Ascending aorta (tissue), 2 donors: ENCODE measurements around the gene POU2F1. TPM values are rescaled to one million over a fixed set of nuclear protein-coding genes. Genes with fewer than 3 reads are reported as not detected.

Source experiments
- DNase-seq, 2 donors: peaks; one replicate each; pipeline ENCODE4 v3.0.0-alpha.2; 2019; ENCODE audit warnings: low spot score in 2 of 2
- H3K27ac ChIP-seq, 2 donors: fragments of 200-600 bp; sonication (generic); one replicate each; pipeline ENCODE4 v1.5.1; 2016 to 2017; ENCODE audit warnings: mild to moderate bottlenecking in 1 of 2
- H3K27me3 ChIP-seq: fragments of 200-600 bp; sonication (generic); one replicate; pipeline ENCODE4 v1.5.1; 2017
- H3K36me3 ChIP-seq, 2 donors: fragments of 200-600 bp; sonication (generic); one replicate each; pipeline ENCODE4 v1.5.1; 2016
- H3K4me1 ChIP-seq, 2 donors: fragments of 200-600 bp; sonication (generic); one replicate each; pipeline ENCODE4 v1.5.1; 2016 to 2017; ENCODE audit warnings: mild to moderate bottlenecking in 1 of 2
- H3K4me3 ChIP-seq, 2 donors: fragments of 200-600 bp; sonication (generic); one replicate each; pipeline ENCODE4 v1.5.1; 2016 to 2017; ENCODE audit warnings: mild to moderate bottlenecking in 1 of 2
- H3K9me3 ChIP-seq, 2 donors: fragments of 200-600 bp; sonication (generic); one replicate each; pipeline ENCODE4 v1.5.1; 2016
- CTCF ChIP-seq, 3 experiments: fragments of 200-600 bp in 2 of 3; fragments of 450-650 bp in 1 of 3; sonication (generic) in 2 of 3; IDR thresholded peaks; one replicate each; pipeline ENCODE4 v1.5.1; 2016 to 2019; ENCODE audit warnings: antibody characterized with exemption in 3 of 3, mild to moderate bottlenecking in 1 of 3, moderate library complexity in 1 of 3
- intact Hi-C: fragments of 100-400 bp; cut with DNase I; formaldehyde crosslinking; loops from one replicate; pipeline ENCODE4 v1.15.1; 2023
- total RNA-seq: library from RNA; depleted of rRNA; stranded (reverse); fragments of >200 nt; gene quantifications from one replicate; pipeline ENCODE4 v1.1.0, GENCODE V29; 2016

Gene POU2F1
- total RNA-seq, 1 donor from 2014 or later: 3.0 TPM

- H3K9me3 ChIP-seq: no peaks in the 10 kb centered on the region
- no peak for DNase-seq
- intact Hi-C loops: no loop called here
- no peaks in the 10 kb centered on the region for H3K4me1 ChIP-seq
- no peak for TF ChIP-seq CTCF (IDR thresholded peaks at IDR 0.05)
- H3K36me3 ChIP-seq: no peaks in the 10 kb centered on the region
- H3K4me3 ChIP-seq: no peak overlapping the region
- H3K27me3 ChIP-seq: no peaks in the 10 kb centered on the region
- H3K27ac ChIP-seq: no peak overlapping the region
Measured at GRCh38 chr1:167182571-167183320, 37.9 kb upstream of the POU2F1 start.

GRCh38 chr1:167184081-167184480 lies 36.6 kb upstream of the POU2F1 start:
- TF ChIP-seq CTCF (IDR thresholded peaks at IDR 0.05): no peak
- intact Hi-C loops: no loop called here
- Histone ChIP-seq H3K9me3 (no peaks in the 10 kb centered on the region), H3K27me3 (no peaks in the 10 kb centered on the region), H3K36me3 (no peaks in the 10 kb centered on the region), H3K4me1 (no peaks in the 10 kb centered on the region), H3K4me3 (no peak overlapping the region), H3K27ac (no peak overlapping the region)
- DNase-seq: no peak

- Histone ChIP-seq H3K27me3 (no peaks in the 10 kb centered on the region), H3K4me3 (no peak overlapping the region), H3K4me1 (no peaks in the 10 kb centered on the region), H3K27ac (no peak overlapping the region), H3K36me3 (no peaks in the 10 kb centered on the region), H3K9me3 (no peaks in the 10 kb centered on the region)
- intact Hi-C loops: no loop called here
- no peak for DNase-seq
- TF ChIP-seq CTCF (IDR thresholded peaks at IDR 0.05): no peak
Measured at GRCh38 chr1:167185062-167185461, 35.6 kb upstream of the POU2F1 start.

- no peaks in the 10 kb centered on the region for H3K9me3 ChIP-seq
- H3K36me3 ChIP-seq: no peaks in the 10 kb centered on the region
- H3K27me3 ChIP-seq: no peaks in the 10 kb centered on the region
- H3K27ac ChIP-seq: no peak overlapping the region
- DNase-seq: no peak
- no peak for TF ChIP-seq CTCF (IDR thresholded peaks at IDR 0.05)
- intact Hi-C loops: no loop called here
- no peak overlapping the region for H3K4me3 ChIP-seq
- no peaks in the 10 kb centered on the region for H3K4me1 ChIP-seq
Measured at GRCh38 chr1:167185974-167186657, 34.6 kb upstream of the POU2F1 start.

GRCh38 chr1:167186771-167187170 lies 33.9 kb upstream of the POU2F1 start:
- no peaks in the 10 kb centered on the region for H3K27me3 ChIP-seq
- no peak overlapping the region for H3K27ac ChIP-seq
- H3K4me3 ChIP-seq: no peak overlapping the region
- intact Hi-C loops: no loop called here
- DNase-seq: no peak
- no peaks in the 10 kb centered on the region for H3K4me1 ChIP-seq
- H3K9me3 ChIP-seq: no peaks in the 10 kb centered on the region
- TF ChIP-seq CTCF (IDR thresholded peaks at IDR 0.05): no peak
- H3K36me3 ChIP-seq: no peaks in the 10 kb centered on the region
